Glomerular endothelial cell (primary cell): ENCODE data around the gene DGLUCY. TPM values are rescaled to one million over a fixed set of nuclear protein-coding genes. Genes with fewer than 3 reads are reported as not detected.
"Not testable (repeated sequence)": the region's sequence is repeated elsewhere in the genome, so short reads cannot be mapped to it uniquely, and the experiment has no call there.

ENCODE experiments used
- DNase-seq: peaks from one replicate; pipeline ENCODE4 v3.0.0-alpha.2; 2011; ENCODE audit warnings: low read depth, low spot score; ENCODE audit errors: extremely low read depth
- total RNA-seq: library from RNA; depleted of rRNA; stranded (reverse); fragments of >200 nt; gene quantifications from 2 replicates; pipeline ENCODE4 v1.2.3, GENCODE V29; 2015

Gene DGLUCY
- total RNA-seq, 1 donor from 2014 or later: 67.3 TPM

DNA sequence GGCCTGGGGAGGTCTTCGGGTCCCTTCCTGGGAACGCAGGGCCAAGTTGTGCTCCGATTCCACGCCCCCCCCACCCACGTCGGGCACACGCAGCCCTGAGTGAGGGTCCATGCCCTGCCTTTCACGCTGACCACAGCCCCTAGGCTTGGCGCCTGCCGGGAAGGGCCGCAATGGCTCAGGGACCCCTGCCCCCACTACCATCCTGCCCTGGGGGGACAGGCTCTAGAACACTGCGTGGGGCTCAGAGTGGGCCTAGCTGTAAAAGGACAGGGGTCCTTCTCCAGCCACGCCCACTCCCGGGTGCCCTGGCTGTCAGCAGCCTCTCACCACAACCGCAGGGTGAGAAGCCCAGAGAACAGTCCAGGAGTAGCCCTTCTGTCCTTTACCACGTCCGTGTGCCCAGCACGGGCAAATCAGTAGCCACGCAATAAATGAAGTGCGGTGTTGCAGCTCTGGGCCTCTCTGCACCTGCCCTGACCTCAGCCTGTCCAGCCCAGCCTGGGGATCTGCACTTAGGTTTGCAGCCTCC is 140.0 kb downstream of the DGLUCY start:
- no peak for DNase-seq

DNA sequence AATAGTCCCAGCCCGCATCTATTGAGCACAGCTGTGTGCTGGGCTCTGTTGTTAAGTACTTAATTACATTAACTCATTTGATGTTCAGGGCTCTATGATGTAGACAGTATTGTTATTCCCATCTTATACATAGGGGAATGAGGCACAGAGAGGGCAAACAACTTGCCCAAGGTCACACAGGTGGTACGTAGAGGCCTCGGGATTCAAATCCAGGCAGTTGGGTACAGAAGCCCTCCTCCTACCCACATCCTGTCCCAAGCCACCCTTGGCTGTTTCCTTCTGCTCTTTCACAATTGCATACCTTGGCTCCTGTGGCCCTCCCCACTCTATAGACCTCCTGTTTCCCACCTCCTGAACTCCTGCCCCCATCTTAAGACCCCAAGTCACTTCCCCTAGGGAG is 140.6 kb downstream of the DGLUCY start:
- DNase-seq: no peak

- no peak for DNase-seq
Observed at GRCh38 chr14:91255026-91255695, 141.3 kb downstream of the DGLUCY start.

DNA sequence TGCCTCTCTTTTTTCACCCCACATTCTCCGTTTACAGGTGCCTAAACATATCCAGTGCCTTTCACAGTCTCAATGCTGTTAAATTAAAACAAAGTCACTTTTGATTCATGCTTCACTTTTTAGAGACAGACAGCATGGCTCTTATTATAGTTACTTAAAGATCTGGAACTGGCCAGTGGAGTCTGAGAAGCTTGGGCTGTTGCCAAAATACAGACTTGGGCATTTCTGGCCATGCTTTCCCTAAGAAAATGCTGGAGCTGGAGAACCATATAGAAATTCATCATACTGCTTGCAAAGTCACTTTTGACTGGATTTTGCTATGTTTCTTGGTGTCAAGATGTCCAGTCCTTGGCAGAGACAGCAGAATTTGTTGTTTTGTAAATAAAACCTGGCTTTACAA is 142.8 kb downstream of the DGLUCY start:
- DNase-seq: no peak

GRCh38 chr14:91257328-91258010 is 143.6 kb downstream of the DGLUCY start:
- DNase-seq: no peak

- no peak for DNase-seq
Observed at GRCh38 chr14:91258011-91258618, 144.2 kb downstream of the DGLUCY start.

GRCh38 chr14:91258876-91259275 is 145.0 kb downstream of the DGLUCY start:
- DNase-seq: no peak

- DNase-seq: no peak
Observed at GRCh38 chr14:91261115-91261514, 147.2 kb downstream of the DGLUCY start.

DNA sequence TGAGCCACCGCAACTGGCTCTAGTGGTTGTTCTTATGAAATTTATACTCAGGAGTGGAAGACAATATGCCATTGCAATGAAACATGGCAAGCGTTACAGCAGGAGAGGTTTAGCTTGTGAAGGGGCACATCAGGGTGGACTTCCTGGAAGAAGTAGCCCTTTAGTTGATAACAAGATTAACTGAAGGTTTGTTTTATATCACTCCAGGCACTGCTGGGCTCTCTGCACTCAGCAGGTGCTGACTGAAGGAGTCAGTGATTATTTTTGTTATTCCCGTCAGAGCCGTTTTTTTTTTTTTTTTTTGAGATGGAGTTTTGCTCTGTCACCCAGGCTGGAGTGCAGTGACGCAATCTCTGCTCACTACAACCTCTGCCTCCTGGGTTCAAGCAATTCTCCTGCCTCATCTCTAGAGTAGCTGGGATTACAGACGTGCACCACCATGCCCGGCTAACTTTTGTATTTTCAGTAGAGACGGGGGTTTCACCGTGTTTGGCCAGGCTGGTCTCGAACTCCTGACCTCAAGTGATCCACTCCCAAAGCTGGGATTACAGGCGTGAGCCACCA is 148.2 kb downstream of the DGLUCY start:
- no peak for DNase-seq

DNA sequence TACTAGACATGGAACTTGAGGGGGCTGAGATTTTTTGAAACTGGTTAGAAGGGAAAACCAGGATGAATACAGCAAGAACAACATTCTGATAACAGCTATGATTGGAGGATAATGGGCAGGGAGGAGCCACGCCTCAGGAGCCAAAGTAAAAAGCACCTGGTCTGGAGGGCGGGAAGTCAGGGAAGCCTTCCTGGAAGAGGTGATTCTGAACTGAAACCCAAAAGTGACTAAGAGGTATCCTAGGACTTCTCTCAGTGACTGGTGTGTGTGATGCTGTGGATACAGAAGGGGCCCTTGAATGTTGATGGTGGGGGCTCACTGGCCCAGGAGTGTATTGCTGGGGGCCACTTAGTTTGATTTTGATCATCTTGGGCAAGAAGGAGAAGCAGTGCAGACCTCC is 149.5 kb downstream of the DGLUCY start:
- no peak for DNase-seq

DNA sequence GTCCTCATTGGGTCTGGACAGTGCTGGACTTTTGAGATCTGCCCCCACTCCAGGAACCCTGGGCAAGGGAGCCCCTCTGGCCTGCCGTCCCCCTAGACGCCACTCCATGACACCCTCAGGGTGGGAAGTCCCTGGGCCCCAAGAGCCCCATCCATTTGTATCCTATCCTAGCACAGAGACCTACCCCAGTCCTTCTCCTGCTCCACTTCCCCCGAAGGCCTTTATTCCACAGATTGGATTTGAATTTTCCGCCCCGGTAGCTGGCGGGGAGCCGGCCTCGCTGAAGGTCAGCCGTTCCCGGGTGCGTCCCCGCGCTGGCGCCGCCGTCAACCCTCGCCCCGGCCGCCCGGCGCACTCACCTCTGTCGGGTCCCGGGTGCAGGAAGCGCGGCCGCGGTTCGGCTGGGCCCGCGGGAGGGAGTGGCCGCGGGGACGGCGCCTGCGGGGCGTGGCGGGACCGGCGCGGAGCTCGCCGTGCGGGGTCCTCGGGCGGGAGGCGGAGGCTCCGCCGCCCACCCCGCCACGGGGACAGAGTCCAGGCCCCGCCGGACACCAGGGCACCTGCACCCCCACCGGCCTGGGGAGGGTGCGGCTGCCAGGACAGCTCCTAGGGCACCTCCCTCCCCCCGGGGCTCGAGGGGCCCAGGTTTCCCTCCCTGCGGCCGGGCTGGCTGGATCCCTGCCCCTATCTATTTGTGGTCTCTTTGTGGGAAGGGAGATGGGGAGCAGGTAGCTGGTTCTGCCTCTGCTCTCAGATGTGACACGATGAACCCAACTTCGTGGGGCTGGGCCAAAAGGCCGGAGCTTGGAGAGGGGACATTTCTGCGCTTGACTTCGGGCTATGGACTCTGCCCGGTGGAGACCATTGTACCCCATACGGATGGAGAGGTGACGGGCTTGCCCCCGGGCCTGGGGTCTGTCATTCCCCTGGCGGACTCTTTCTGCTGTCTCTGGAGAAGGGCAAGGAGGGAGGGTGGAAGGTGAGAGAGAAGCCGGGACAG is 150.6 kb downstream of the DGLUCY start:
- DNase-seq: no peak

DNA sequence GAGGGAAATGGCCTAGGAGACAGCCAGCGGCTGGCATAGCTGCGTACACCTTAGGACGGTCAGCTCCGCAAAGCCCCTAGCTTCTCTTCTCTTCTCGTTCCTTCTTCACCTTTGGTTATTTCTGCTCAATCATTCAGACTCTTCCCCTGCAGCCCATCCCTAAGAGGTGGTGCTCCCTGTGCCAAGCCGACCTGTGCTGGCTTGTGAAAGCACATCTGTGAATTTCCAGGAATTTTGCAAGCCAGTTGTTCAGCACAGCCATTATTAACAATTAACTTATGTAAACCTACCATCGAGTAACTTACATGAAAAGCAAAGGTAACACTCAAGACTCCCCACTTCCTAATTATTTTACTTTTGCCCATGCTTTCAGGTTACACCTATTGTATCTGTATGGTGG is 151.5 kb downstream of the DGLUCY start:
- DNase-seq: no peak

GRCh38 chr14:91266276-91266675 is 152.4 kb downstream of the DGLUCY start:
- not testable (repeated sequence) for DNase-seq

- DNase-seq: no peak
Observed at GRCh38 chr14:91267965-91268437, 154.1 kb downstream of the DGLUCY start.

DNA sequence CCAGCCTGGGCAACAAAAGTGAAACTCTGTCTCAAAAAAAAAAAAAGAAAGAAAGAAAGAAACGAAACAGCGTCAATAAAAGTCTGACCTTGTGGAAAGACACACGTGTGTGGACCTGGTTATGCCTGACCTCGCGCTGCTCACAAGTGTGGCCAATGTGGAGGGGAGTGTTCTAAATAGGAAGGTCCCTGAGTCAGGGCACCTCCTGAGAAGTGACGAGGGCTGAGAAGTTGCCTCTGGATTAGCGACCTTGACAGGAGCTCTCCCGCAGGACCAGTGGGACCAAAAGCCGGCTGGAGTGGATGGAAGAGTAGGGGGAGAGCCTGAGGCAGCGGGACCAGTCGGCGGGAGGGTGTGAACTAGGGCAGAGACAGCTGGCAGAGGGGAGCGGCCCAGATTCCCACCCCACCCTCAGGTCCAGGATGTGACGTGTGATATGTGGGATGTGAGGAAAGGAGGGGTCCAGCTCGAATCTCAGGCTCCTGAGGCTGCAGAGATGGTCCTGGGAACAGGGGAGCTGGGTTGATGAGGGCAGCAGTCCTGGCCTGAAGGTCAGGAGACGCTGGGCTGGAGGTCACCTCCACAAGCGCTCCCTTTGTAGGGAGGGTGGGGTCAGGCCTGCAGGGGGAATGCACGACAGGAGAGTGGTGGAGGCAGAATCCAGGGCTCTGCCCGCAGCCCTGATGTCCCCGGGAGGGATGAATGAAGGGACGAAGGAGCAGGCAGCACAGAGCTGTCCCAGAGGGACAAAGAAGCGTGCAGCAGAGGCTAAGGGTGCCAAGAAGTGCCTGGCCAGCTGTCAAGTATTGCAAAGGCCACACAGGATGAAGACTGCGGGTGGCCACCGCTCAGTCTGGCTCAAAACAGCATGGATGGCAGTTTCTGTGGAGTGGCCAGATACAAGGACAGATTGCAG is 155.5 kb downstream of the DGLUCY start:
- no peak for DNase-seq

- no peak for DNase-seq
Observed at GRCh38 chr14:91270188-91270587, 156.3 kb downstream of the DGLUCY start.

GRCh38 chr14:91270619-91271018 is 156.7 kb downstream of the DGLUCY start:
- DNase-seq: no peak

GRCh38 chr14:91271639-91272038 is 157.8 kb downstream of the DGLUCY start:
- DNase-seq: no peak
